A549 (cell line): ENCODE data around the gene DYRK1A.

ENCODE experiments used
- CTCF ChIP-seq: fragments of >200 bp; sonication (Bioruptor Twin); formaldehyde crosslinking; IDR thresholded peaks from 3 replicates; pipeline ENCODE4 v1.5.1; 2016
- USF2 ChIP-seq: fragments of 450-650 bp; IDR thresholded peaks from 2 replicates; pipeline ENCODE4 v1.6.1; 2014; ENCODE audit warnings: antibody characterized with exemption

- no peak for TF ChIP-seq USF2
- TF ChIP-seq CTCF = no peak
Measured at GRCh38 chr21:37436174-37436573, 69.6 kb downstream of the DYRK1A start.
